GM12878 (cell line): ENCODE results near the gene SERPINH1.

ENCODE experiments used
- ATF3 ChIP-seq: IDR thresholded peaks from 2 replicates; pipeline ENCODE4 v1.6.1; 2011; ENCODE audit warnings: low read depth, mild to moderate bottlenecking, low read length, moderate library complexity, borderline replicate concordance; ENCODE audit errors: extremely low read depth
- CEBPB ChIP-seq, 2 experiments: fragments of 150-350 bp in 1 of 2; IDR thresholded peaks; 2 replicates each; pipeline ENCODE4 v1.6.1; 2012 to 2014; ENCODE audit warnings: low read depth in 2 of 2, low read length in 2 of 2, borderline replicate concordance in 1 of 2, inconsistent platforms in 1 of 2
- CHD4 ChIP-seq: fragments of 200-600 bp; sonication (generic); IDR thresholded peaks from 2 replicates; pipeline ENCODE4 v1.6.1; 2016; ENCODE audit warnings: mild to moderate bottlenecking
- CREM ChIP-seq: IDR thresholded peaks from 2 replicates; pipeline ENCODE4 v1.6.1; 2014; ENCODE audit warnings: antibody characterized with exemption, low read depth
- CTCF ChIP-seq, 3 experiments: IDR thresholded peaks in 2 of 3; conservative IDR thresholded peaks in 1 of 3; 2 replicates each; pipeline ENCODE4 v1.5.1; 2011; ENCODE audit warnings: low read depth in 3 of 3, low read length in 3 of 3, mild to moderate bottlenecking in 3 of 3, control low read depth in 2 of 3, moderate library complexity in 2 of 3, inconsistent platforms in 1 of 3, mixed read lengths in 1 of 3; ENCODE audit not compliant: control insufficient read depth in 2 of 3, insufficient read depth in 1 of 3; ENCODE audit errors: extremely low read depth in 1 of 3
- DPF2 ChIP-seq: fragments of 450-650 bp; IDR thresholded peaks from 2 replicates; pipeline ENCODE4 v1.6.1; 2017; ENCODE audit warnings: mild to moderate bottlenecking
- E2F8 ChIP-seq: fragments of 450-650 bp; IDR thresholded peaks from 2 replicates; pipeline ENCODE4 v1.6.1; 2018; ENCODE audit warnings: mild to moderate bottlenecking, low read depth, moderate library complexity; ENCODE audit not compliant: partially characterized antibody
- EGR1 ChIP-seq, 2 experiments: IDR thresholded peaks; 1 replicate in 1 of 2; 2 replicates in 1 of 2; pipeline ENCODE4 v1.6.1; 2011 to 2012; ENCODE audit warnings: low read depth in 2 of 2, low read length in 2 of 2, borderline replicate concordance in 1 of 2, mild to moderate bottlenecking in 1 of 2, moderate library complexity in 1 of 2
- KDM1A ChIP-seq: fragments of 200-600 bp; sonication (generic); IDR thresholded peaks from 2 replicates; pipeline ENCODE4 v1.6.1; 2016; ENCODE audit warnings: borderline replicate concordance
- SIX5 ChIP-seq: IDR thresholded peaks from 2 replicates; pipeline ENCODE4 v1.6.1; 2011; ENCODE audit warnings: mild to moderate bottlenecking, low read depth, low read length, moderate library complexity; ENCODE audit not compliant: severe bottlenecking
- ZNF24 ChIP-seq: fragments of 450-650 bp; IDR thresholded peaks from 2 replicates; pipeline ENCODE4 v1.6.1; 2017; ENCODE audit warnings: antibody characterized with exemption, mild to moderate bottlenecking
- ZNF384 ChIP-seq: IDR thresholded peaks from 2 replicates; pipeline ENCODE4 v1.6.1; 2012; ENCODE audit warnings: low read depth, mild to moderate bottlenecking, low read length, improper control_type of control experiment, borderline replicate concordance

GRCh38 chr11:75553182-75553581, 8.9 kb upstream of the SERPINH1 start:
- TF ChIP-seq CTCF (IDR thresholded peaks at IDR 0.05 in 2 of 3, conservative IDR thresholded peaks at IDR 0.05 in 1 of 3; ENCODE audit: control insufficient read depth in 2 of 3, extremely low read depth in 1 of 3, insufficient read depth in 1 of 3, low read depth in 3 of 3, low read length in 3 of 3) (no peak), SIX5 (no peak), CREM (no peak), EGR1 (IDR thresholded peaks at IDR 0.05; ENCODE audit: borderline replicate concordance in 1 of 2, low read depth in 2 of 2, low read length in 2 of 2) (no peak), ZNF384 (no peak), ATF3 (no peak), CHD4 (no peak), E2F8 (no peak), CEBPB (IDR thresholded peaks at IDR 0.05; ENCODE audit: borderline replicate concordance in 1 of 2, low read depth in 2 of 2, low read length in 2 of 2) (no peak), DPF2 (no peak), ZNF24 (no peak), KDM1A (no peak)
